GM21390 (cell line): ENCODE data around the gene PTGFRN.

Experiments used
- ATAC-seq: cut with Tn5 transposase; IDR thresholded peaks from one replicate; pipeline ENCODE4 v1.9.1; 2021; ENCODE audit not compliant: unreplicated experiment

The PTGFRN gene

DNA sequence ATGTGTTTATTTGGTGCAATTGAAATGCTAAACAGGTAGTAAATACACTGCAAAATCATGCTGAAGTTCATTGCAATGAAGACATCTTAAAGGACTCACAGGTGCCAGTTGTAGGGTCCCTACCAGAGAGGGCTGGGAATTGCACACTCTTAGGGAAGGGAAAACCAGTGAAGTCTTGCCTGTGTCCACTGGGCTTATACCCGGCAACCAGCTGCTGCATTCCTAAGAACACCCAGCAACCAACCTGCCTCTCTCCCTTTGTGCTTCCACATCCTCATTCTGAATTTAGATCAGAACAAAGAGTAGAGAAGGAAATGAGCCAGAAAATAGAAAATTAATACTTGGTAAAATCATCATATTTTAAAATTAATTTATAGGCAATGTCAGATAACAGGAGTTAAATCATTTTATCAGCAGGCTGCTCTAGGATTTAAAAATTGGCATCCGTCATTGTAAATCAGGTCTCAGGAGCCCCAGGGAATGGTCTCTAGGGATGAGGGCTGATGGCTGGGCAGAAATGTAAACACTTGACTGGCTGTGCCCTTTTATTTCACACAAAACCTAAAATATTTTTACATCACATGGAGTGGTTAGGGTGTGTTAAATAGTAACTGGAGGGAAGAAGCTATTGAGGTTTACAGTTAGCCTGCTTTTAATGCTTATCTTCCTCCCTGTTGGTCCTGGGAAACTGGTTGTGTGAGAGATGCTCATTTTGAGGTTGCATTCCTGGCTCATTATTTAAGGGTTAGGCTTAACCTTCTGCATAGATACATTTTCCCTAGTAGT is 31.3 kb downstream of the PTGFRN start:
- ATAC-seq = no peak

- no peak for ATAC-seq
Observed at GRCh38 chr1:116941670-116942069, 32.0 kb downstream of the PTGFRN start.

DNA sequence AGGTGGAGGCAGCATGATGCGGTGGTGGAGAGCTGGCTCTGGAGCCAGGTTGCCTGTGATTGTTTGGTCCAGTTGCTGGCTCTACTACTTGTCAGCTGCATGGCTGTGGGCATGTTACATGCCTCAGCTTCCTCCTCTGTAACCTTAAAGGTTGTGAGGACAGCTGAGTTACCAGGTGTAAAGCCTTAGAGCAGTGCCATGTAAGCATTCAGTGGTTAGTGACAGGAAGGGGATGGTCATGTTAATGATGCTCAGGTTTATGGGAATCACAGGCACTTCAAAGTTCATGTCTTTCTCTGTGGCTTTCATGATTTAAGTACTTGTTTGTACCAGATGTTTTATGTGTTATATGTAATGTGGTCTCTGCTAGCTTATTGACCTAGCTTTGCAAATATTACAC is 32.6 kb downstream of the PTGFRN start:
- no peak for ATAC-seq

GRCh38 chr1:116943438-116943837 is 33.7 kb downstream of the PTGFRN start:
- ATAC-seq = no peak

DNA sequence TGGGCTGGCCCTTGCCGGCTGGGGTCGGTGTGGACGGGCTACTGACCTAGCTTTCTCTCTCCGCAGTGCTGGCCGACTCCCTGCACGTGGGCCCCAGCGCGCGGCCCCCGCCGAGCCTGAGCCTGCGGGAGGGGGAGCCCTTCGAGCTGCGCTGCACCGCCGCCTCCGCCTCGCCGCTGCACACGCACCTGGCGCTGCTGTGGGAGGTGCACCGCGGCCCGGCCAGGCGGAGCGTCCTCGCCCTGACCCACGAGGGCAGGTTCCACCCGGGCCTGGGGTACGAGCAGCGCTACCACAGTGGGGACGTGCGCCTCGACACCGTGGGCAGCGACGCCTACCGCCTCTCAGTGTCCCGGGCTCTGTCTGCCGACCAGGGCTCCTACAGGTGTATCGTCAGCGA is 34.9 kb downstream of the PTGFRN start:
- ATAC-seq = no peak

GRCh38 chr1:116945421-116945820 is 35.7 kb downstream of the PTGFRN start:
- ATAC-seq = no peak

DNA sequence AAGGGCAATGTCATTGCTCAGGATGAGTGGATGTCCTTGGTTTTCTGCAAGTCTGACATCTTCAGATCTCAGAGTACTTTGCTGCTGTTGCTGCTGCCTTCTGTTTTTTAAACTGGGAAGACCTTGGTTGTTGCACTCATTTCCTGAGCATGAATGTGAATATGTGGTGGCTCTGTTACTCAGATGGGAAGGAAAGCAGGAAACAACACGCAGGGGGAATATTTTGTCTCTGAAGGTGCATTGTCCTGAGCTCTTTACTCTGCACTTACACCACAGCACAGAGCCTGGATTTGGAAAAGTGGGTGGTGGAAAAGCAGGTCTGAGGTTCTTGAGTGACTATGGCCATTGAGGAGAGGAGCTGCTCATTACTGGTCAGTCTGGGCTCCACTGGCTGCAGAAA is 36.3 kb downstream of the PTGFRN start:
- no peak for ATAC-seq

DNA sequence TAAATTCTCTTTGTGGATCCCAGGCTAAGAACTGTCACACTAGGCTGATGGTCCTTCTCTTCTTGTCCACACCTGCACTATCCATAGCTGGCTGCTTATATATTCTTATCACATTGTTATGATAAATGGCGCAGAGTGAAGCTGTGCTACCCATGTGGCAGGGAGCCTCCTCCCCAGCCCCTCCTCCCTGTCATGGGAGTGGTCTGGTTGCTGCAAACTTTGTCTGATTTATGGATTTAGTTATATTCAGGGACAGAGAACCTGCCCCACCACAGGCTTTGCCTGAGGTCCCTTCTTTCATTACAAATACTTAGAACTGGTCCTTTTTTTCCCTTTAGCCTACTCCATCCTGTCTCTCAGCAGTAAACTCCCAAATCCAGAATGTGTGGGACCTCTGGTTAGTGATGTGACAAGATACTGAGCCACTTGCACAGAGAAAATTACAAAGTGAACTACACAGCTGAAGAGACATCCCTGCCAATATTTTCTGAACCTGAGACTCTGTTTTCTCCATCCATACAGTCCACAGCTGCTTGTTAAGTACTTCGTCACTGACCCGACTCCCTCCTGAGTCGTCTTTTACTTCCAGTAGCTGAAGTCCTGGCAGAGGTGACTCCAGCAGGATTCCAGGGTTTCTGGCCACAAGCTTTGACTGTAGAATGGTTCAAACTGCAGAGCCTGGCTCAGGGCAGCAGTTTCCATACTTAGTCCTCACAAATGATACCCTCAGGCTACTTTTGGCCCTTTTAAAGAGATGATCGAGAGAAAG is 37.6 kb downstream of the PTGFRN start:
- no peak for ATAC-seq

GRCh38 chr1:116948046-116948445 is 38.3 kb downstream of the PTGFRN start:
- no peak for ATAC-seq

DNA sequence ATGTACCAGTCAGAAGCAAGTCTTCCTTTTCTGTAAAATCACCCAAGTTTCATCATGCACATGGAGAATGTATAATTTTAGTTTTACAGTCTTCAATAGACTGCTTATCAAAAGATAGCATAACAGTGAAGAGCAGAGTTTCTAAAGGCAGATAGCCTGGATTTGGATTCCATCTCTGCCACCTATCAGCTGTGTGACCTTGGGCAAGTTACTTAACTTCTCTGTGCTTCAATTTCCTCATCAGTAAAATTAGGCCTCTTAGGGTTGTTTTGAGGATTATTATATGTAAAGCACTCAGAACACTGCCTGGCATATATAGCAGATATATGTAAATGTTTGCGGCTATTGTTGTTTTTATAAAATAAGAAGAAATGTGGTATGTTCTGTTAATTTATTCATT is 38.9 kb downstream of the PTGFRN start:
- no peak for ATAC-seq

DNA sequence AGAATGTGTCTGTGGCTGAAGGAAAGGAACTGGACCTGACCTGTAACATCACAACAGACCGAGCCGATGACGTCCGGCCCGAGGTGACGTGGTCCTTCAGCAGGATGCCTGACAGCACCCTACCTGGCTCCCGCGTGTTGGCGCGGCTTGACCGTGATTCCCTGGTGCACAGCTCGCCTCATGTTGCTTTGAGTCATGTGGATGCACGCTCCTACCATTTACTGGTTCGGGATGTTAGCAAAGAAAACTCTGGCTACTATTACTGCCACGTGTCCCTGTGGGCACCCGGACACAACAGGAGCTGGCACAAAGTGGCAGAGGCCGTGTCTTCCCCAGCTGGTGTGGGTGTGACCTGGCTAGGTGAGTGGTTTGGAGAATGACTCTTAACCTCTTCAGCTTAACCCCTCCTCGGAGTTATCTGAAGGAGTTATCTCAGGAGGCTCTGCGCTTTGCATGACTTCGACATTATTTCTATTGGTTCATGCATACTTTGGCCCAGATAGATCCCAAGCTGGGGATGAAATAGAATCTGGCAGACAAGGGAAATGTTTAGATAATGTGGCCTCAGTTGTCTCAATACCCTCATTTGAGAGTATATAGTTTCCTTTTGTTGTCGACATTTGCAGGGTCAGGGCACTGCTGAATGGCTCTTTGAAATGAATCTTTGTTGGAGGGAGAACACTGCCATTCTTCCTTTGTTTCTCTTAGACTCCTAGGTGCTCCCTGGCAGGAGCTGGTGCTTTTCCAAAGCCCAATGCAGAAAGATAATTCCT is 39.7 kb downstream of the PTGFRN start:
- ATAC-seq = no peak

- no peak for ATAC-seq
Observed at GRCh38 chr1:116950517-116951199, 40.9 kb downstream of the PTGFRN start.

GRCh38 chr1:116951200-116951935 is 41.7 kb downstream of the PTGFRN start:
- no peak for ATAC-seq

- no peak for ATAC-seq
Observed at GRCh38 chr1:116952738-116953275, 43.1 kb downstream of the PTGFRN start.

GRCh38 chr1:116954440-116954839 is 44.7 kb downstream of the PTGFRN start:
- ATAC-seq = no peak

DNA sequence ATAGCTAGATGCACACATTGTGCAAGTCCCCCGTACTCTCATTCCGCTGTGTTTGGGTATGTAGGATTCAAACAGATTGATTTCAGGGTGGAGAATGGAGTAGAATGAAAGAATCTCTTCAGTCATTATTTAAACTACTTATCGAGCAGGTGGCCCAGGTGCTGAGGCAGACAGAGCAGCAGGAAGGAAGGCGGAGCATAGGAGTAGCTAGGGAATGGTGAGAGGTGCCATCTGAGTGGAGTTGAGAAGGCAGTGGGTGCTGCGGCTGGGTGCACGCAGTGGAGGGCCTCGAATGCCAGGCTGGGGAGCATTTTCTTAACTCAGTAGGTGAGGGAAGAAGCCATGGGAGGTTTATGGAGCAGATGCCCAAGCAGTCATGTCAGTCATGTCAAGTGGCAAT is 46.7 kb downstream of the PTGFRN start:
- no peak for ATAC-seq

DNA sequence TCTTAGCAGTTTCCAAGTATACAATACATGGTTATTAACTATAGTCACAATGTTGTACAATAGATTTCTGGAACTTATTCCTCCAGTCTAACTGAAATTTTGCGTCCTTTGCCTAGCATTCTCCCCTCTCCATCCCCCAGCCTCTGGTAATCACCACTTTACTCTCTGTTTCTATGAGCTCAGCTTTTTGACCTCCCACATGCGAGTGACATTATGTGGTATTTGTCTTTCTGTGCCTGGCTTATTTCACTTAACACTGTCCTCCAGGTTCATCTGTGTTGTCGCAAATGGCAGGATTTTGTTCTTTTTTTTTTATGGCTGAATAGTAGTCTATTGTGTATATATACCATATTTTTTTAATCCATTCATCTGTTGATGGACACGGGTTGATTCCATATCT is 47.9 kb downstream of the PTGFRN start:
- ATAC-seq = no peak

GRCh38 chr1:116958110-116958509 is 48.4 kb downstream of the PTGFRN start:
- no peak for ATAC-seq

- ATAC-seq = no peak
Observed at GRCh38 chr1:116958977-116959376, 49.3 kb downstream of the PTGFRN start.

GRCh38 chr1:116961606-116962005 is 51.9 kb downstream of the PTGFRN start:
- ATAC-seq = no peak
